BJ (cell line): ENCODE results near the gene DGKZ. TPM values are rescaled to one million over a fixed set of nuclear protein-coding genes. Genes with fewer than 3 reads are reported as not detected.

Source experiments
- CTCF ChIA-PET: fragments of 350-600 bp; formaldehyde crosslinking; extraction: SDS; loops from one replicate; lab custom pipeline; 2021; ENCODE audit warnings: antibody characterized with exemption, inconsistent platforms; lab: Yijun Ruan, JAX
- POLR2A ChIA-PET: fragments of 300-600 bp; sonication (Branson Sonifier 250); formaldehyde crosslinking; extraction: SDS; loops from one replicate; lab custom pipeline; 2021; ENCODE audit warnings: antibody characterized with exemption; lab: Charles Lee
- DNase-seq: peaks from one replicate; pipeline ENCODE4 v3.0.0-alpha.2; 2011; ENCODE audit warnings: low read depth
- H3K27me3 ChIP-seq: 2 replicates; pipeline ENCODE4 v1.6.0; 2011; ENCODE audit warnings: low read length; ENCODE audit not compliant: control insufficient read depth, insufficient read depth
- H3K36me3 ChIP-seq: 2 replicates; pipeline ENCODE4 v1.5.1; 2011; ENCODE audit warnings: low read length; ENCODE audit not compliant: control insufficient read depth, insufficient read depth
- H3K4me3 ChIP-seq: 2 replicates; pipeline ENCODE4 v1.5.1; 2011; ENCODE audit warnings: low read depth, mild to moderate bottlenecking, control low read depth, low read length
- CTCF ChIP-seq: IDR thresholded peaks from 2 replicates; pipeline ENCODE4 v1.5.1; 2011; ENCODE audit warnings: low read depth, mild to moderate bottlenecking, control low read depth, inconsistent platforms, low read length, moderate library complexity; ENCODE audit not compliant: insufficient read depth
- polyA plus RNA-seq: library from polyadenylated mRNA; depleted of rRNA; stranded (reverse); fragments of >200 nt; gene quantifications from 2 replicates; pipeline ENCODE4 v1.2.3, GENCODE V29; 2011

The DGKZ gene
- polyA plus RNA-seq, 1 experiment = 31.7 TPM

DNA sequence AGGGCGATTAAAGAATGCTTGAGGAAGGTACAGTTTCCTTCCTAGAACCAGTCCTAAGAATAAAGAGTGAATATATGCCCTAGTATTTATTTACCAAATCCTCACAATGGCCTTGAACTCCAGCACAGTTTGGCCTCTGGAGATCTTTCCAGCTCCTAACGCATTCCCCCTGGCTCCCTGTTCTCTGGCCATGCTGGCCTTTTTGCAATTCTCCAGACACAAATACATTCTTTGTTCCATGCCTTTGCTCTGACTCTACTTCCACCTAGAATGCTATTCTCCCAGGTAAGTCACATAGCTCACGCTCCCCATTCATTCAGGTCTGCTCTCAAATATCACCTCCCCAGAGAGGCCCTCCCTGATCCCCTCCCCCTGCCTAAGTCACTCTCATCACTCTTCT lies 3.7 kb upstream of the DGKZ start:
- CTCF ChIA-PET = interaction anchor here (1.1 to 1.4 kb wide), 3 partner anchors 11 to 25 kb away, joined by 3 read pairs; no protein-coding TSS in a partner anchor
- no peak for DNase-seq
- TF ChIP-seq CTCF = no peak
- H3K4me3 ChIP-seq = no peak overlapping the region
- POLR2A ChIA-PET = no interaction called here
- H3K27me3 ChIP-seq = no peaks in the 10 kb centered on the region
- H3K36me3 ChIP-seq = no peaks in the 10 kb centered on the region

DNA sequence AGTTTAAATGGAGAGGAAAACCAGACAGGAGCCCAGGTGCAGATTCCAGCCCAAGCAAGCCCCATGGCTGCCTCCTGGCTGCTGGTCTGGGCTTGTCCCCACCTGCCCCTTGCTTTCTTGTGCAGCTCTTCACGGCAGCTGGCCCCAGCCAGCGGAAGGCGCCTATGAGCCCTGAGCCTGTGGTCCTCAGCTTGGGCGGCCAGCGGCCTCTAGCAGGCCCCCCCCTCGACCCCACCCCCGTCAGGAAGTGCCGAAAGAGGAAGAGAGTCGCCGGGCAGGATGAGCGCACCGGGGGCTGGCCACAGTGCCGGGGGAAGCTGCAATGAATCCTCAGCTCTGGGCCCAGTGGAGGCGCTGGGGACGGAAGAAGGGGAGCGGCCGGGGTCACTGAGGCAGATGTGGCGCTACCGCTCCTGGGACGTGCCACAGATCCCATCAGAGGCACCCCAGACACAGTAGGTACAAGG lies 2.1 kb upstream of the DGKZ start:
- ChIA-PET CTCF (interaction anchor here (0.5 to 1.7 kb wide), 8 partner anchors 9 to 107 kb away, joined by 3 to 5 read pairs (median 4); no protein-coding TSS in a partner anchor), POLR2A (no interaction called here)
- no peak for TF ChIP-seq CTCF
- Histone ChIP-seq H3K4me3 (no peak overlapping the region), H3K36me3 (0 out of 2 replicates have a peak, but pooled peaks cover 2% of the 10 kb centered on the region), H3K27me3 (no peaks in the 10 kb centered on the region)
- no peak for DNase-seq

GRCh38 chr11:46345881-46346484 lies 1.3 kb upstream of the DGKZ start:
- no peak for TF ChIP-seq CTCF
- no peaks in the 10 kb centered on the region for H3K27me3 ChIP-seq
- CTCF ChIA-PET = interaction anchor here (0.5 to 1.7 kb wide), 9 partner anchors 8 to 108 kb away, joined by 3 to 5 read pairs (median 3); no protein-coding TSS in a partner anchor
- DNase-seq = no peak
- POLR2A ChIA-PET = no interaction called here
- no peak overlapping the region for H3K4me3 ChIP-seq
- H3K36me3 ChIP-seq = peaks cover 2% of the 10 kb centered on the region; the same call in 1 of the 2 replicates

DNA sequence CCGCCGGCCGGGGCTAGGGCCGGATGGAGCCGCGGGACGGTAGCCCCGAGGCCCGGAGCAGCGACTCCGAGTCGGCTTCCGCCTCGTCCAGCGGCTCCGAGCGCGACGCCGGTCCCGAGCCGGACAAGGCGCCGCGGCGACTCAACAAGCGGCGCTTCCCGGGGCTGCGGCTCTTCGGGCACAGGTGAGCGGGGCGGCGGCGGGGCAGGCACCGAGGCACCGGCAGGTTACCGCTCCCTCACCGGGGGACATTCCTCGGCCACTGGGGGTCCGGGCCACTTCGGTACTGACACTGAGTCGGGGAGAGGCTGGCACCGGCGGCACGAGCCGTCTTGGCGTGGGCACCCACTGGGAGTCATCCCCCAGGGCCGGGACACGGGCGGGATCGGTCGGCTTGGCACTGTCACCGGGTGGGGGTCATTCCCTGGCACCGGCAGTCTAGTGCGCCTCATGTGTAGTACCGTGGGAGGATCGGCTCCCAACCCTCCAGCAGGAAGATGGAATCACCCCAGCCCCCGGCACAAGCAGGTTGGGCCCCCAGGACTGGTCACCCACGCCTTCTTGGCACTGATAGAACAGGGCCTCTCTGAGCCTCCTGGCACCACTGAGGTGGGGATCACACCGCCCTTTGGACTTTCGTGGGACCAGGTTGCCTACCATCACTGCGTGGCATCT lies 511 bp downstream of the DGKZ start:
- peak overlapping the region; percentile 95 for H3K4me3 ChIP-seq
- ChIA-PET POLR2A (no interaction called here), CTCF (interaction anchor here (0.6 to 11.0 kb wide), 15 partner anchors 9 to 177 kb away, joined by 3 to 162 read pairs (median 4); no protein-coding TSS in a partner anchor)
- no peak for TF ChIP-seq CTCF
- H3K27me3 ChIP-seq = no peaks in the 10 kb centered on the region
- peaks cover 2% of the 10 kb centered on the region; the same call in 1 of the 2 replicates for H3K36me3 ChIP-seq
- no peak for DNase-seq
